ENCODE data around the gene BCORL1.

Gene BCORL1

GRCh38 chrX:130015181-130015580 lies 32.7 kb downstream of the BCORL1 start:
- TF ChIP-seq, protein P1, sequence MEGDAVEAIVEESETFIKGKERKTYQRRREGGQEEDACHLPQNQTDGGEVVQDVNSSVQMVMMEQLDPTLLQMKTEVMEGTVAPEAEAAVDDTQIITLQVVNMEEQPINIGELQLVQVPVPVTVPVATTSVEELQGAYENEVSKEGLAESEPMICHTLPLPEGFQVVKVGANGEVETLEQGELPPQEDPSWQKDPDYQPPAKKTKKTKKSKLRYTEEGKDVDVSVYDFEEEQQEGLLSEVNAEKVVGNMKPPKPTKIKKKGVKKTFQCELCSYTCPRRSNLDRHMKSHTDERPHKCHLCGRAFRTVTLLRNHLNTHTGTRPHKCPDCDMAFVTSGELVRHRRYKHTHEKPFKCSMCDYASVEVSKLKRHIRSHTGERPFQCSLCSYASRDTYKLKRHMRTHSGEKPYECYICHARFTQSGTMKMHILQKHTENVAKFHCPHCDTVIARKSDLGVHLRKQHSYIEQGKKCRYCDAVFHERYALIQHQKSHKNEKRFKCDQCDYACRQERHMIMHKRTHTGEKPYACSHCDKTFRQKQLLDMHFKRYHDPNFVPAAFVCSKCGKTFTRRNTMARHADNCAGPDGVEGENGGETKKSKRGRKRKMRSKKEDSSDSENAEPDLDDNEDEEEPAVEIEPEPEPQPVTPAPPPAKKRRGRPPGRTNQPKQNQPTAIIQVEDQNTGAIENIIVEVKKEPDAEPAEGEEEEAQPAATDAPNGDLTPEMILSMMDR (IDR thresholded peaks at IDR 0.05; ENCODE audit: control insufficient read depth, extremely low read depth, insufficient read depth): no peak
- no peak for DNase-seq (ENCODE audit: low read depth)
- no peak overlapping the region for H3K4me3 ChIP-seq (ENCODE audit: low read depth, low read length)

DNA sequence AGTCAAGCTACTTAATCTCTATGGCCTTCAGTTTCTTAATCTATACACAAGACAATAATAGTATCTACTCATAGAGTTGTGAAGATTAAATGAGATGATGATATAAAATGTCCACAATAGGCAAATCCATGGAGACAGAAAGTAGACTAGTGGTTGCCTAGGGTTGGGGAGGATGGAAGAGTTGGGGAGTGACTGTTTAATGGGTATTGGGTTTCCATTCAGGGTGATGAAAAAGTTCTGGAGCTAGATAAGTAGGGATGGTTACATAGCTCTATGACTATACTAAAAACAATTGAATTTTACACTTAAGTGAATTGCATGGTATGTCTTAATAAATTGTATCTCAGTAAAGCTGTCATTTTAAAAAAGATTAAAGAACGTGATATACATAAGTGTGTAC lies 35.7 kb downstream of the BCORL1 start:
- H3K4me3 ChIP-seq (ENCODE audit: low read depth, low read length): no peak overlapping the region
- TF ChIP-seq, protein P1 (IDR thresholded peaks at IDR 0.05; ENCODE audit: control insufficient read depth, extremely low read depth, insufficient read depth): no peak
- DNase-seq (ENCODE audit: low read depth): no peak

DNA sequence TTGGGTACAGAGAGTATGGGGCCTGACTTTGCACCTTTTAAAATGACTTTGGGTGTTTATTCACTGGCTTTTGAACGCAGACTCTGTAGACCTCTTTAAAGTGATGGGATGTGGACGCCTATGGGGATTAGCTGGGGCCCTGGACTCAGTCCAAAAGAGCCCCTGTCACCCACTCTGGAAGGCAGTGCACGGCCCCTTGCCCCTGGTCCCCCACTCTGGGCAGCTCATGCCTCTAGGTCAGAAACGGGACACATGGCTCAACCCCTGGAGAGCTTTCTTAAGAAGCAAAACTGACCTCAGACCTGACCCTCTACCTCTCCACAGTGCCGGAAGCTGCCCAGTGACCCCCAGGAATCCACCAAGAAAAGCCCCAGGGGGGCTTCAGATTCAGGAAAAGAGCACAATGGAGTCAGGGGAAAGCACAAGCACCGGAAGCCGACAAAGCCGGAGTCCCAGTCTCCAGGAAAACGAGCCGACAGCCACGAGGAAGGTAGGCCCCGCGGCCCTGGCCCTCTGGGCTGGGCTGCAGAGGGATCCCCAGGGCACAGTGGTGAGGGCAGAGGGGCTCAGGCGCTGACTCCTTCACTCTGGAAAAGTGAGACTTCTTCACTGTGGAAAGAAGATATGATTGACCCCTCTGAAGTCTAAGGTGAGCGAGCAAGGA lies 38.4 kb downstream of the BCORL1 start:
- TF ChIP-seq, protein P1 (IDR thresholded peaks at IDR 0.05; ENCODE audit: control insufficient read depth, extremely low read depth, insufficient read depth): no peak
- no peak for DNase-seq (ENCODE audit: low read depth)
- no peak overlapping the region for H3K4me3 ChIP-seq (ENCODE audit: low read depth, low read length)

DNA sequence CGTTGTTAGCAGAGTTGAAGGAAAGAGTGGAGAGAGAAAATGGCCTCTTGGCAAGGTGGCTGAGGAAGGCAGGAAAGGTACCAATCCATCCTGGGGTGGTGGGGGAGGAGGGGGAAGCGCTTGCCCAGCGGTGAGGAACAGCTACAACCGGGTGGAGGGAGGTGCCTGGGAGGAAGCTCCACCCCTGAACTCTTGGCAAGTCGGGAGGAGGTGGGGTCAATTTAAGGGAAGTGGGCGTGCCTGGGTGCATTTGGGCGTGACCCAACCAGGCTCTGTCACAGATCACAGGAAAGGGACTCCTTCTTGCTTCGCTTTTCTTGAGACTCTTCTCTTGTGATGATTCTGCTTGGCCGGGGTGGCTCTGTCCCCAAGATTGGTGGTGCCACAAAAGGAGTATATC lies 41.7 kb downstream of the BCORL1 start:
- peak; percentile 14 for DNase-seq (ENCODE audit: low read depth)
- TF ChIP-seq, protein P1 (IDR thresholded peaks at IDR 0.05; ENCODE audit: control insufficient read depth, extremely low read depth, insufficient read depth): no peak
- no peak overlapping the region for H3K4me3 ChIP-seq (ENCODE audit: low read depth, low read length)

DNA sequence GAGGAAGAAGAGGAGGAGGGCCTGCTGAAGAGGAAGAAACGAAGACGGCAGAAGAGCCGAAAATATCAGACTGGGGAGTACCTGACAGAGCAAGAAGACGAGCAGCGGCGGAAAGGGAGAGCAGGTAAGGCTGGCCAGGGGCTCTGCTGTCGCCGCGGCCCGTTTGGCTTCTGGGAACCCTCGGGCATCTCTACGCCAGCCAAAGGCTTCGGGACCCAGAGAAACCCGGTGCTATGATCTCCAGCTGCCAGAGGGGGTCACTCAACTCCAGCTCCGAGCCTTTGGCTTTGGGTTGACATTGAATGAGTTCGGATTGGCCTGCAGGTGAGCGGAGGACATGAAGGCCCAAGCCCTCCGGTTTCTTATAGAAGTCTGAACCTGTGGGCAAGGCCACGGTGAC lies 42.8 kb downstream of the BCORL1 start:
- TF ChIP-seq, protein P1 (IDR thresholded peaks at IDR 0.05; ENCODE audit: control insufficient read depth, extremely low read depth, insufficient read depth): no peak
- no peak for DNase-seq (ENCODE audit: low read depth)

DNA sequence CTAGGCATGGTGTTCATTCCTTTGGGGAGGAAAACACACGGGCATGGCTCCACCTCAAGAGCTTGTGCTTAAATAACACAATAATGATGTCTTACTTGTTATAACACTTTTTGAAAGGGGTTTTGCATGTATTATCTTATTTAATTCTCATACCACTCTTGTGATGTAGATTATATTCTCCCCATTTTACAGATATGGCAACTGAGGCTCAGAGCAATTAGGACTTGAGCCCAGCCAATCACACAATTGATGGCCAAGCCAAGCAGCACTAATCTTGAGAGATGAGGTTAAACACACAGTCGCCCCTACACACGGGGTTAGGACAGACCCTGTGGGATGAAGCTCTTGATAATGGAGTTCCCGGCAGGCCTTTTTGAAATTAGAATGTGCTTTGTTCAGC lies 45.1 kb downstream of the BCORL1 start:
- TF ChIP-seq, protein P1 (IDR thresholded peaks at IDR 0.05; ENCODE audit: control insufficient read depth, extremely low read depth, insufficient read depth): no peak
- no peak overlapping the region for H3K4me3 ChIP-seq (ENCODE audit: low read depth, low read length)

More for the DNA sequence above, 42.8 kb downstream of the BCORL1 start:
- no peak overlapping the region for H3K4me3 ChIP-seq (ENCODE audit: low read depth, low read length)

GRCh38 chrX:130028196-130028595 lies 45.8 kb downstream of the BCORL1 start:
- TF ChIP-seq, protein P1 (IDR thresholded peaks at IDR 0.05; ENCODE audit: control insufficient read depth, extremely low read depth, insufficient read depth): peak; percentile 68
- DNase-seq (ENCODE audit: low read depth): no peak

More for the DNA sequence above, 45.1 kb downstream of the BCORL1 start:
- DNase-seq (ENCODE audit: low read depth): no peak

More at GRCh38 chrX:130028196-130028595, 45.8 kb downstream of the BCORL1 start:
- H3K4me3 ChIP-seq (ENCODE audit: low read depth, low read length): no peak overlapping the region

Data from LNCaP clone FGC (cell line).